GM19023 (cell line): Measurements from ENCODE around the gene PLEKHN1.

Experiments used
- ATAC-seq: cut with Tn5 transposase; IDR thresholded peaks from one replicate; pipeline ENCODE4 v1.9.1; 2021; ENCODE audit warnings: mild to moderate bottlenecking, moderate library complexity; ENCODE audit not compliant: unreplicated experiment

PLEKHN1 gene

GRCh38 chr1:959731-960362 is 6.4 kb upstream of the PLEKHN1 start:
- ATAC-seq: no peak

GRCh38 chr1:960363-961131 is 5.7 kb upstream of the PLEKHN1 start, which contains the start of gene KLHL17:
Gene KLHL17 (plus strand): TSS chr1:960584. CDS start chr1:960694, 110 bp downstream.
- no peak for ATAC-seq

GRCh38 chr1:961132-961669 is 5.1 kb upstream of the PLEKHN1 start:
- no peak for ATAC-seq

- no peak for ATAC-seq
These were observed 3.6 kb upstream of the PLEKHN1 start for GRCh38 chr1:962381-963300.

- ATAC-seq: no peak
These were observed 3.0 kb upstream of the PLEKHN1 start for GRCh38 chr1:963301-963651.

- no peak for ATAC-seq
These were observed 2.3 kb upstream of the PLEKHN1 start for GRCh38 chr1:963746-964525.

- no peak for ATAC-seq
These were observed 1.4 kb upstream of the PLEKHN1 start for GRCh38 chr1:964691-965525.

- ATAC-seq: no peak
These were observed 652 bp upstream of the PLEKHN1 start for GRCh38 chr1:965526-966134.

- peak; percentile 67 for ATAC-seq
These were observed 520 bp downstream of the PLEKHN1 start for GRCh38 chr1:966704-967300.

GRCh38 chr1:967466-968343 is 1.4 kb downstream of the PLEKHN1 start:
- ATAC-seq: no peak

GRCh38 chr1:969260-969855 is 3.1 kb downstream of the PLEKHN1 start:
- ATAC-seq: no peak

- no peak for ATAC-seq
These were observed 4.1 kb downstream of the PLEKHN1 start for GRCh38 chr1:970242-970972.

GRCh38 chr1:970973-971730 is 4.9 kb downstream of the PLEKHN1 start:
- ATAC-seq: no peak

- no peak for ATAC-seq
These were observed 5.6 kb downstream of the PLEKHN1 start for GRCh38 chr1:971751-972506.

GRCh38 chr1:972726-973458 is 6.6 kb downstream of the PLEKHN1 start:
- no peak for ATAC-seq
